Measurements from ENCODE around the gene TMEM131. TPM values are rescaled to one million over a fixed set of nuclear protein-coding genes. Genes with fewer than 3 reads are reported as not detected.

The TMEM131 gene
- total RNA-seq, 2 donors from 2014 or later, result 39.0 to 43.0 TPM

- Mint-ChIP-seq H3K9me3 (peaks cover 21% of the 10 kb centered on the region), H3K27ac (no peak overlapping the region), H3K27me3 (ENCODE audit: insufficient read depth) (no peaks in the 10 kb centered on the region), H3K36me3 (ENCODE audit: low read depth) (peaks cover 14% of the 10 kb centered on the region), H3K4me1 (peaks cover 36% of the 10 kb centered on the region), H3K4me3 (no peak overlapping the region)
- Histone ChIP-seq H3K27ac (ENCODE audit: low read depth, low read length) (no peak overlapping the region), H3K9me3 (ENCODE audit: control insufficient read depth, low read length) (peaks cover 21% of the 10 kb centered on the region), H3K9ac (ENCODE audit: extremely low read depth, low read length, poor library complexity, severe bottlenecking) (no peak overlapping the region), H3K36me3 (ENCODE audit: control insufficient read depth, insufficient read depth, low read length) (peaks cover 12% of the 10 kb centered on the region), H3K4me1 (ENCODE audit: control insufficient read depth, insufficient read depth, low read length) (peaks cover 5% of the 10 kb centered on the region), H3K27me3 (ENCODE audit: control insufficient read depth, insufficient read depth, low read length, poor library complexity, severe bottlenecking) (no peaks in the 10 kb centered on the region), H3K4me3 (ENCODE audit: low read length) (peak overlapping the region; percentile 42)
- 100% methylated on average over 1 of the region's 2 CpGs; no CpG with 5 or more reads in 1 of the 2 experiments for WGBS, 2 experiments (ENCODE audit: insufficient coverage in 1 of 2, insufficient read length in 1 of 2)
- DNase-seq, result no peak
- no peak for TF ChIP-seq CTCF (conservative IDR thresholded peaks at IDR 0.05)
Observed at GRCh38 chr2:97988722-97989121, 7.0 kb downstream of the TMEM131 start.

GRCh38 chr2:97985998-97986397 lies 9.8 kb downstream of the TMEM131 start:
- Mint-ChIP-seq H3K27ac (no peak overlapping the region), H3K9me3 (peaks cover 21% of the 10 kb centered on the region), H3K27me3 (ENCODE audit: insufficient read depth) (no peaks in the 10 kb centered on the region), H3K4me1 (peaks cover 18% of the 10 kb centered on the region), H3K36me3 (ENCODE audit: low read depth) (peaks cover 14% of the 10 kb centered on the region), H3K4me3 (no peak overlapping the region)
- Histone ChIP-seq H3K27me3 (ENCODE audit: control insufficient read depth, insufficient read depth, low read length, poor library complexity, severe bottlenecking) (no peaks in the 10 kb centered on the region), H3K27ac (ENCODE audit: low read depth, low read length) (no peak overlapping the region), H3K36me3 (ENCODE audit: control insufficient read depth, insufficient read depth, low read length) (peaks cover 31% of the 10 kb centered on the region), H3K4me3 (ENCODE audit: low read length) (no peak overlapping the region), H3K9ac (ENCODE audit: extremely low read depth, low read length, poor library complexity, severe bottlenecking) (no peak overlapping the region), H3K9me3 (ENCODE audit: control insufficient read depth, low read length) (peaks cover 21% of the 10 kb centered on the region), H3K4me1 (ENCODE audit: control insufficient read depth, insufficient read depth, low read length) (peaks cover under 1% of the 10 kb centered on the region)
- WGBS, 2 experiments (ENCODE audit: insufficient coverage in 1 of 2, insufficient read length in 1 of 2), result 93 to 100% methylated on average over 1 to 2 of the region's 2 CpGs
- TF ChIP-seq CTCF (conservative IDR thresholded peaks at IDR 0.05), result no peak
- DNase-seq, result no peak

GRCh38 chr2:97983698-97984097 lies 12.1 kb downstream of the TMEM131 start:
- Histone ChIP-seq H3K4me1 (ENCODE audit: control insufficient read depth, insufficient read depth, low read length) (no peaks in the 10 kb centered on the region), H3K9ac (ENCODE audit: extremely low read depth, low read length, poor library complexity, severe bottlenecking) (no peak overlapping the region), H3K36me3 (ENCODE audit: control insufficient read depth, insufficient read depth, low read length) (peaks cover 47% of the 10 kb centered on the region), H3K27ac (ENCODE audit: low read depth, low read length) (no peak overlapping the region), H3K4me3 (ENCODE audit: low read length) (no peak overlapping the region), H3K27me3 (ENCODE audit: control insufficient read depth, insufficient read depth, low read length, poor library complexity, severe bottlenecking) (no peaks in the 10 kb centered on the region), H3K9me3 (ENCODE audit: control insufficient read depth, low read length) (peaks cover 34% of the 10 kb centered on the region)
- H3K27ac Mint-ChIP-seq, result no peak overlapping the region
- TF ChIP-seq CTCF (conservative IDR thresholded peaks at IDR 0.05), result no peak
- H3K4me3 Mint-ChIP-seq, result no peak overlapping the region
- DNase-seq, result no peak
- H3K27me3 Mint-ChIP-seq (ENCODE audit: insufficient read depth), result no peaks in the 10 kb centered on the region
- WGBS, 2 experiments (ENCODE audit: insufficient coverage in 1 of 2, insufficient read length in 1 of 2), result 86 to 90% methylated on average over 2 to 3 of the region's 3 CpGs
- peaks cover 5% of the 10 kb centered on the region for H3K4me1 Mint-ChIP-seq
- H3K9me3 Mint-ChIP-seq, result peaks cover 27% of the 10 kb centered on the region
- H3K36me3 Mint-ChIP-seq (ENCODE audit: low read depth), result peaks cover 33% of the 10 kb centered on the region

Data from endodermal cell (in vitro differentiated cells).